Measurements from ENCODE around the gene AMOT. TPM values are rescaled to one million over a fixed set of nuclear protein-coding genes. Genes with fewer than 3 reads are reported as not detected.

AMOT gene
- total and polyA plus RNA-seq, 10 of the 15 experiments (the other 5 are each of a cell fraction or from before 2014, with no cell fraction given), result 0.92 to 14.5 (median 2.9) TPM

DNA sequence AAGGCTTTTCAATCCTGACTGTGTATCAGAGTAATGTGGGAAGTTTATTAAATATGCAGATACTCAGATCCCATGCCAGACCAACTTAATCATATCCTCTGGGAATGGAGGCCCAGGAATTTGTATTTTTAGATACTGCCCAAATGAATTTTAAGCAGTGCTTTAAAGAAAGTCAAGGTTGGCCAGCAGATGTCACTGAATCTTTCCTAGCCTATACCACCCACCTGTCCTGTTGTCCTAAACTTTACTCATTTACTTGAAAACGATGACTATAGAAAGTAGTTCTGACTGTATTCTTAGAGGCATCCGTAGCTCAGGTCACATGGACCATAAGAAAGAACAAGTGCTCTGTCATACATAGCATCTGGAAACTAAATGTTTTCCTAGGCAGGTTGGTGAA is 79.9 kb downstream of the AMOT start:
- Histone ChIP-seq H3K4me2 (ENCODE audit: control insufficient read depth, insufficient read depth) (peak overlapping the region; percentile 57), H3K36me3 (ENCODE audit: control insufficient read depth in 2 of 2, insufficient read depth in 2 of 2, low read length in 1 of 2) (no peaks in the 10 kb centered on the region), H3K9me3 (replicated peaks; ENCODE audit: control insufficient read depth, insufficient read depth, low read length) (no peaks in the 10 kb centered on the region), H3K4me3 (no peak overlapping the region), H3K9ac (ENCODE audit: control insufficient read depth, insufficient read depth, low read length) (no peak overlapping the region), H3K4me1 (ENCODE audit: control insufficient read depth, insufficient read depth, low read length) (no peaks in the 10 kb centered on the region), H3K27ac (ENCODE audit: control insufficient read depth, insufficient read depth) (peak overlapping the region; percentile 34; the same call in 1 of the 2 replicates), H3K79me2 (ENCODE audit: control insufficient read depth, insufficient read depth, low read length) (no peaks in the 10 kb centered on the region), H3K27me3 (replicated peaks in 1 of 2; ENCODE audit: control insufficient read depth in 2 of 2, insufficient read depth in 2 of 2, low read length in 1 of 2) (no peaks in the 10 kb centered on the region), H4K20me1 (ENCODE audit: control insufficient read depth, insufficient read depth) (no peaks in the 10 kb centered on the region), H2AFZ (ENCODE audit: control insufficient read depth, low read depth, low read length) (no peak overlapping the region)
- TF ChIP-seq NR2F1 (conservative IDR thresholded peaks at IDR 0.05), result no peak
- TF ChIP-seq TCF3 (IDR thresholded peaks at IDR 0.05; ENCODE audit: borderline replicate concordance, insufficient read depth, low read depth, low read length), result no peak
- peak; percentile 28; the same call in 1 of the 2 replicates for TF ChIP-seq SMC3 (IDR thresholded peaks at IDR 0.05; ENCODE audit: borderline replicate concordance, low read length)
- TF ChIP-seq, protein P1, sequence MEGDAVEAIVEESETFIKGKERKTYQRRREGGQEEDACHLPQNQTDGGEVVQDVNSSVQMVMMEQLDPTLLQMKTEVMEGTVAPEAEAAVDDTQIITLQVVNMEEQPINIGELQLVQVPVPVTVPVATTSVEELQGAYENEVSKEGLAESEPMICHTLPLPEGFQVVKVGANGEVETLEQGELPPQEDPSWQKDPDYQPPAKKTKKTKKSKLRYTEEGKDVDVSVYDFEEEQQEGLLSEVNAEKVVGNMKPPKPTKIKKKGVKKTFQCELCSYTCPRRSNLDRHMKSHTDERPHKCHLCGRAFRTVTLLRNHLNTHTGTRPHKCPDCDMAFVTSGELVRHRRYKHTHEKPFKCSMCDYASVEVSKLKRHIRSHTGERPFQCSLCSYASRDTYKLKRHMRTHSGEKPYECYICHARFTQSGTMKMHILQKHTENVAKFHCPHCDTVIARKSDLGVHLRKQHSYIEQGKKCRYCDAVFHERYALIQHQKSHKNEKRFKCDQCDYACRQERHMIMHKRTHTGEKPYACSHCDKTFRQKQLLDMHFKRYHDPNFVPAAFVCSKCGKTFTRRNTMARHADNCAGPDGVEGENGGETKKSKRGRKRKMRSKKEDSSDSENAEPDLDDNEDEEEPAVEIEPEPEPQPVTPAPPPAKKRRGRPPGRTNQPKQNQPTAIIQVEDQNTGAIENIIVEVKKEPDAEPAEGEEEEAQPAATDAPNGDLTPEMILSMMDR (IDR thresholded peaks at IDR 0.05 in 2 of 3, conservative IDR thresholded peaks at IDR 0.05 in 1 of 3; ENCODE audit: control insufficient read depth in 2 of 3, extremely low read depth in 1 of 3, insufficient read depth in 1 of 3, low read depth in 3 of 3, low read length in 3 of 3), result peak in 2 of 3 experiments; percentile 27 to 31; a peak in 3 of 6 replicates
- no peak for TF ChIP-seq IKZF2 (IDR thresholded peaks at IDR 0.05)
- TF ChIP-seq SUZ12 (IDR thresholded peaks at IDR 0.05; ENCODE audit: unreplicated experiment), result no peak
- no peak for TF ChIP-seq BACH1 (IDR thresholded peaks at IDR 0.05; ENCODE audit: borderline replicate concordance)
- TF ChIP-seq CBFB (IDR thresholded peaks at IDR 0.05; ENCODE audit: low read depth), result no peak
- no peak for TF ChIP-seq NFYB (IDR thresholded peaks at IDR 0.05; ENCODE audit: insufficient read depth, low read depth, low read length)
- TF ChIP-seq ATF7 (IDR thresholded peaks at IDR 0.05; ENCODE audit: low read depth), result no peak
- TF ChIP-seq RAD21 (IDR thresholded peaks at IDR 0.05; ENCODE audit: insufficient read depth, low read depth, low read length), result peak; percentile 49
- no peak for FAIRE-seq
- 0% methylated on average over 2 of the region's 2 CpGs for WGBS (ENCODE audit: insufficient coverage, insufficient replicate concordance, low lambda C conversion rate, missing lambda C conversion rate)
- ATAC-seq, result peak; percentile 60
- in situ Hi-C loops (cut with MboI) (no loop called here), intact Hi-C loops (cut with micrococcal nuclease; ENCODE audit: unreplicated experiment) (loop anchor here (1.0 to 10.0 kb wide), 4 partner anchors 74 to 181 kb away; no protein-coding TSS in a partner anchor)
- SMC1A ChIA-PET (ENCODE audit: uncharacterized antibody, unreplicated experiment), result interaction anchor here (1.0 kb wide), 1 partner anchor 92 kb away, joined by 3 read pairs; no protein-coding TSS in a partner anchor
- RAD21 ChIA-PET (ENCODE audit: unreplicated experiment), result no interaction called here
- peak; percentile 20 for DNase-seq (ENCODE audit: low read depth, low spot score)
- POLR2A ChIA-PET, result no interaction called here
- no TSS peak for BruUV-seq (replicated peaks)
- CTCF ChIA-PET, result interaction anchor here (1.0 to 1.1 kb wide), 2 partner anchors 23 to 891 kb away, joined by 3 read pairs; no protein-coding TSS in a partner anchor
